NCI-H1092 treated with DMSO at 0.1 percent for 48 hours (cell line): ENCODE results near the gene CPAMD8.

Experiments
- DNase-seq: peaks from one replicate; lab custom pipeline; 2025; lab: John Stamatoyannopoulos, UW

CPAMD8 gene

DNA sequence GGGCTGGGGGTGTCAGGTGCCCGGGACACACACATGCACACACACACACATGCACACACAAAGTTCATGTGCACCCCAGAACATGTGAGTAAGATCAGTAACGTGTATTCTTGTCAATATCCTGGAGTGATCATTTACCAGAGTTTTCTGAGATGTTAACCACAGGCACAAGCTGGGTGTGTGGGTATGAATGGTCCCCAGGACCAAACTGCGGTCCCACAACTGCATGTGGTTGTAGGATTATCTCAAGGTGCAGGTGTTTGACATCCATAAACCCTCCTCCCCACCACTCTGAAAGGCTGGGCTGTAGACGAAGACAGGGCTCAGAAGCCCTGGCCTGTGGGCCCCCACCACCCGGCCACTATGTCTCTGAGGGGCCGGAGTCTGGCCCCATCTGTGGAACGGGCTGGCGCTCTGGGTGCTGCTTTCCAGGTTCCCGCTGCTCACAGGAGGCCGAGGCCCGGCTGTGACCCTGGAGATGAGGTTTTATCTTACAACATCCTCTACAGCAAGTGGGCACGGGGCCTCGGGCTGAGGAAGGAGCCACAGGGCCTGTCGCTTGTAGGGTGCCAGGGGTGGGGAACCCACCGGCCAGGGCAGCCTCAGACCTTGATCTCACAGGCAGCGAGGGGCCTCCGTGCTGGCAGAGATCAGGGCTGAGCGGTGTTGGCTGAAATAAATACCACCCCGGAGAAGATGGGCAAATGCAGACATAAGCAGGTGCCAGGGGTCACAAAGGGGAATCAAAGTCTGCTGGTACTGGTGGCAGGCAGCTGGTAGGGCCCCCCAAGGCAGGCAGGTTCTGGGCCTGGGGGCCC is 133.5 kb downstream of the CPAMD8 start:
- no peak for DNase-seq

DNA sequence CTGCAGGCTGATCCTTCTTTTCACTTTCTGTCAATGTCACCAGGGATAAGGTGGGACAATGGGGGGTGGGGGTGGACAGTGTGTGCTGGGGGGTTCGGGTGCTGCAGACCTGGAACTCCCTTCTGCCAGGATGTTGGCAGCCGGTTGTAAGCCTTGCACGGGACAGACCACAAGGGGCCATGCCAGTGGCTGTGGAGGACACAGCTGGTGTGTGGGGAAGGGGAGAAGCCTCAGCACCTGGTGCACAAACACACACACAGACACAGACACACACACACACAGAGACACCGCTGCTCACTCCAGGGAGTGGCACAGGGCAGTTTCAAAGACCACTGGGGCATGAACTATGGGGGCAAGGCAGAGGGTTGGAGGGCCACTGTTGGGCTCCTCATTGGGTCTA is 134.2 kb downstream of the CPAMD8 start:
- DNase-seq = no peak

GRCh38 chr19:16891696-16892382 is 134.8 kb downstream of the CPAMD8 start:
- DNase-seq = no peak

DNA sequence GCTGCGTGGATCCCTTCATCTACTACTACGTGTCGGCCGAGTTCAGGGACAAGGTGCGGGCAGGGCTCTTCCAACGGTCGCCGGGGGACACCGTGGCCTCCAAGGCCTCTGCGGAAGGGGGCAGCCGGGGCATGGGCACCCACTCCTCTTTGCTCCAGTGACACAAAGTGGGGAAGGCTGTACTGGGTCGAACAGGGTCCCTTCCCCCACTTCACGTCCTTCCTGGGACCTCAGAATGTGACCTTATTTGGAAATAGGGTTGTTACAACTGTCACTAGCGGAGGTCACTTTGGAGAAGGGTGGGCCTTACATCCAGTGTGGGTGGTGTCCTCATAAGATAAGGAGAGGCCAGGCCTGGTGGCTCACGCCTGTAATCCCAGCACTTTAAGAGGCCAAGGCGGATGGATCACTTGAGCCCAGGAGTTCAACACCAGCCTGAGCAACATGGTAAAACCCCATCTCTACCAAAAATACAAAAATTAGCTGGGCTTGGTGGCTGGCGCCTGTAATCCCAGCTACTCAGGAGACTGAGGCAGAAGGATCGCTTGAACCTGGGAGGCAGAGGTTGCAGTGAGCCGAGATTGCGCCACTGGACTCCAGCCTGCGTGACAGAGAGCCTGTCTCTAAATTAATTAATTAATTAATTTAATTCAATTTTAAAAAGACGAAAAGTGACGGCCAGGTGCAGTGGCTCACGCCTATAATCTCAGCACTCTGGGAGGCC is 136.0 kb downstream of the CPAMD8 start:
- no peak for DNase-seq

- no peak for DNase-seq
Measured at GRCh38 chr19:16889883-16890460, 136.6 kb downstream of the CPAMD8 start.

DNA sequence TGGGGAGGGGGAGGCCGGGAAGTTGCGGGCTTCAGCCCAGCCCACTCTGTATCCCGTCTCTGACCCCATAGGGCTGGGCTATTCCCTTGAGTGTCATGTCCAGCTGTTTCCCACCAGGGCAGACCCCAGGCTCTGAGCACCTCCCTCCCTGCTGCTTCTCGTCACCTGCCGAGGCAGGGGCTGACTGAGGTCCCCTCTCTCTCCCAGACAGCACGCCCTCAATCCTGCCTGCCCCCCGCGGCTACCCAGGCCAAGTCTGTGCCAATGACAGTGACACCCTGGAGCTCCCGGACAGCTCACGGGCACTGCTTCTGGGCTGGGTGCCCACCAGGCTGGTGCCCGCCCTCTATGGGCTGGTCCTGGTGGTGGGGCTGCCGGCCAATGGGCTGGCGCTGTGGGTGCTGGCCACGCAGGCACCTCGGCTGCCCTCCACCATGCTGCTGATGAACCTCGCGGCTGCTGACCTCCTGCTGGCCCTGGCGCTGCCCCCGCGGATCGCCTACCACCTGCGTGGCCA is 137.2 kb downstream of the CPAMD8 start:
- peak; percentile 33 for DNase-seq

DNA sequence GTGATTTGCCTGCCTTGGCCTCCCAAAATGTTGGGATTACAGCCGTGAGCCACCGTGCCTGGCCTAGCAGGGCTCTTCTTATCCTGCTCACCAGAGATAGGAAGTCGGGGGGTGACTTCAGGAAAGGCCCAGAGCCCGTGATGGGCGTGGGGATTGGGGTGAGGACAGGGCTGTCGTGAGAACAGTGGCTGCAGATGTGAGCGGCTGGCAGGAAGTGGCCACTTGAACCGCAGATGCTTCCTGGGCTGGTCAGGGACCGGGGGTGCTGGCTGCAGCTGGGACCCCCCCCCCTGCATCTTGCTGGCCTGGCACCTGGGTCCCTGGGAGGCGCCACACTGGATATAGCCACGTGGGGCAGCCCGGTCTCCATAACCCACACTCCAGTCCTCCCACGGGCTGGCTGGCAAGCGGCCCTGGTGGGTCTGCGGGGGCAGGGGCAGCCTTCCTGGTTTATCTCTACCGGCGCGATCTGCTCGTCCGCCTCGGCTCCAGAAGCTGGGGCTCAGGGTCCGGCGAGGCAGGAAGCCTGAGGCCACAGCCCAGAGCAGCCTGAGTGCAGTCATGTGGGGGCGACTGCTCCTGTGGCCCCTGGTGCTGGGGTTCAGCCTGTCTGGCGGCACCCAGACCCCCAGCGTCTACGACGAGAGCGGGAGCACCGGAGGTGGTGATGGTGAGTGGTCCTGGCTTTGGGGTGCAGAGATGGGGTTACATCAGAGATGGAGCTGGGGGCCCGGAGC is 137.8 kb downstream of the CPAMD8 start, which contains the start of gene F2RL3:
Gene F2RL3, plus strand, starts transcription at position 371 of the 737 bp plus-strand sequence. Its CDS starts 191 bp downstream, at position 562.
- DNase-seq = no peak

DNA sequence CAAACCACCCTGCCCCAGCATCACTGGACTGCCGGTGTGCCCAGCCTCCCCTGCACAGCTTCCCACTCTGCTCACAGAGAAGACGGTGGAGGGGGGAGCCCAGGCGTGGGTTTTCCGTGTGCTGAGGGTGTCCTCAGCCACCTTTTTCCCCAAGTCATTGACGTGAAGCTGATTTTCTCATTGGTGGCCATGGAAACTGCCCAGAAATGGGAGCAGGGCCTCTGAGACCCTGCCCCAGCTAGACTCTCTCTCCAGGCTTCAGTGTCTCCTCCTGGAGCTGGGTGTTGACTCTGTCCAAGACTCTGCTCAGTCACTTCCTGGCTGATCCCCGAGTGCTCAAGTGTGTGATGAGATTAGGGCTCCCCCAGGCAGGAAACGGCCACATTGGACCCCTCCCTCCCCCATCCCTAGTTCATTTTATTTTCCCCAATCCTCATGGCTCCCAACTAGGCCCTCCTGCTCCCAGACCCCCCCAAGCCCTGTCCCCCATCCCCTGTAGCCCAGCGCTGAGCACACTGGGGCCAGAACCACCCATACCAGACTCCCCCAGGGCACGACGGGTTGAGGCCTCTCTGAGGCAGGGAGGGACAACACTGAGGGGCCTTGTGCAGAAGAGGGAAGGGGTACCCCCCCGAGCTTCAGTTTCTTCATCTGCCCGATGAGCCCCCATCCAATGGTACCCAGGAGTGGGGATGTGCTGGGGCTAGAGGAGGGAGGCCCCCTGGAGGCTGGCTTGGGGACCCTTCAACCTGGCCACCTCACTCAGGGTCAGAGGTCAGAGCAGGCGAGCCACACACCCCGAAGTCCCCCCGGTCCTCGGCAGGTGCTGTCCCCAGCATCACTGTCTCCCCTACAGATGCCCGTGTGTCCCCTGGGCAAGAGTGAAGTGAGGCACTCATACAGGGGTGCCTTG is 139.0 kb downstream of the CPAMD8 start:
- DNase-seq = no peak

DNA sequence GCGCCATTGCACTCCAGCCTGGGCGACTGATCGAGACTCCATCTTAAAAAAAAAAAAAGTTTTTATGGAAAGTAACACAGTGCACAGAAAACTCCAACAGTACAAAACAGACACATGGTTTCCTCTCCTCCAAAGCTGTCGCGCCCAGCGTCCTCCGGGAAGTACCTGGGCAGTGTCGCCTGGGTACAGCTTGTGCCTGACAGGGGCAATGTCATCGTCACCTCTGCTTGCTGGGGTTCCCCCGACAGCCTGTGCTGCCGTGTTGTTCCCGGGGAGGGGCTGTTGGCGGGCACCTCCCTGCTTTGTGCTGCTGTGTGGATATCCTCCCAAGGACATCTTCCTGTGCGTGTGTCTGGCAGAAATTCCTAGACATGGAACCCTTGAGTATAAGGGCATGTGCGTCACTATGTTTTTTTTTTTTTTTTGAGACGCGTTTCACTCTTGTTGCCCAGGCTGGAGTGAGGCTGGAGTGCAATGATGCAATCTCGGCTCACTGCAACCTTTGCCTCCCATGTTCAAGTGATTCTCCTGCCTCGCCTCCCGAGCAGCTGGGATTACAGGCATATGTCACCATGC is 140.2 kb downstream of the CPAMD8 start:
- DNase-seq = no peak

DNA sequence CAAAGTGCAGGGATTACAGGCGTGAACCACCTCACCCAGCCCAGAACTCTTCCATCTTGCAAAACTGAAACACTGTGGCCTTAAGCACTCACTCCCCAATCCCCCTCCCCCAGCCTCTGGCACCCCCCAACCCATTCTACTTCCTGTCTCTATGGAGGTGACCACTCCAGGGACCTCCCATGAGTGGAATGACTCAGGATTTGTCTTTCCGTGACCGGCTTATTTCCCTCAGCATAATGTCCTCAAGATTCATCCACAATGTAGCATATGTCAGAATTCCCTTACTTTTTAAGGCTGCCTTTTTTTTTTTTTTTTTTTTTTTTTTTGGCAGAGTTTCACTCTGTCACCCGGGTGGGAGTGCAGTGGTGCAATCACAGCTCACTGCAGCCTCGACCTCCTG is 141.4 kb downstream of the CPAMD8 start:
- DNase-seq = no peak

- no peak for DNase-seq
Measured at GRCh38 chr19:16883522-16883921, 143.1 kb downstream of the CPAMD8 start.

DNA sequence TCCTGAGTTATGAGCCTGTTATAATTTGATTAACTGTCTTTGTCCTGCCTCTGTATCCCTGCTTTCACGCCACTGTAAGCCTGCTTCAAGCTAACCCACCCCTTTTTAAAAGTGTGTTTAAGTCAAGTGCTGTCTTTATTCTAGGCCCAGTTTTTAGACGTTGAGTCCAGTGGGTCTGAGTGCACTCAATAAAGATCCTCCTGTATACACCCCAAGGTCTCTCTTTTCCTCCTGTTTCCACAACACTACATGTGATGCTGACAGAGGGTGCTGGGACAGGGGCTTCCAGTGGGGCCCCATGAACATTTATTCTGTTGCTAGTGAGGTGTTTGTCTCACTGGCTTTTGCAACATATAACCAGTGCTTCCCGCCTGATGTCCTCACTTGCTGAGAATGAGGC is 144.5 kb downstream of the CPAMD8 start:
- no peak for DNase-seq

- DNase-seq = no peak
Measured at GRCh38 chr19:16880884-16881554, 145.6 kb downstream of the CPAMD8 start.

DNA sequence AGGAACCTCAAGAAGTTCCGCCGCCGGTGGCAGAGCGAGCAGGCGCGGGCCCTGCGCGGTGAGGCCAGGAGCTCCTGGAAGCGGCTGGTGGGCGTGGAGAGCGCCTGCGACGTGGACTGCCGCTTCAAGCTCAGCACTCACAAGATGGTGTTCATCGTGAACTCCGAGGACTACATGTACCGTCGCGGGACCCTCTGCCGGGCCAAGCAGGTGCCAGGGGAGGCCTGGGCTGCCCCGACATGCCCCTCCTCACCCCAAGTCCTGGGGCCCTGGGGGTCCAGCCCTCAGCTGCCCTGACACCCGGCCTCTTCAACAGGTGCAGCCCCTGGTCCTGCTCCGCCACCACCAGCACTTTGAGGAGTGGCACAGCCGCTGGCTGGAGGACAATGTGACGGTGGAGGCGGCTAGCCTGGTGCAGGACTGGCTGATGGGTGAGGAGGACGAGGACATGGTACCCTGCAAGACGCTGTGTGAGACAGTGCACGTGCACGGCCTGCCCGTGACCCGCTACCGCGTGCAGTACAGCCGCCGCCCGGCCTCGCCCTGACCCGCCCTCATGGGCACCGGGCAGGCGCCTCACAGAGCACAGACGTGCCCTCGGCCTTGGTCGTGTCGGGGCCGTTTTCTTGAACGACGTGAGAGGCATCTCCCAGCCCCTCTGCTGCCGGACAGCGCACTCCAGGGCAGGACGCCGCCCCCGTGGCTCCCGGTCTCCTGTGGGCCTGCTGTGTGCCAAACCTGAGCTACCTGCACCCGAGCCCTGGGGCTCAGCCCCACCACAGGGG is 148.2 kb downstream of the CPAMD8 start:
- DNase-seq = no peak

DNA sequence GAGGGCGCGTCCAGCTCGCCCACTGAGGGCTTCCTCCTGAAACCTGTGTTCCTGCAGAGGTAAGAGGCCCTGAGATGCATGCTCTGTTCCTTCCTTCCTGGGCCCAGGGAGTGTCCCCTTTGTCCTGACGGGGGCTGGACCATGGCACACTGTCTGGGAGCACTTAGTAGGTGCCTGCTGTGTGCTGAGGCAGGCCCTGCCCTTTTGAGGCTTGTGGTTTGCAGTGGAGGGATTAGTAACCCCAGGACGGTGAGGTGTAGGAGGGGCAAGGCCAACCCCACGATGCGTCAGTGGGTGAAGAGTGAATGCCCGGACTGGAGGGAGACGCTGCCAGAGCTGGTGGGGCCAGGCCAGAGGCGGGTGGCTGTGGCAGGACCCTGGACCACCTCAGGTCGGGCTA is 149.0 kb downstream of the CPAMD8 start:
- DNase-seq = no peak

- DNase-seq = no peak
Measured at GRCh38 chr19:16876904-16877361, 149.7 kb downstream of the CPAMD8 start.

DNA sequence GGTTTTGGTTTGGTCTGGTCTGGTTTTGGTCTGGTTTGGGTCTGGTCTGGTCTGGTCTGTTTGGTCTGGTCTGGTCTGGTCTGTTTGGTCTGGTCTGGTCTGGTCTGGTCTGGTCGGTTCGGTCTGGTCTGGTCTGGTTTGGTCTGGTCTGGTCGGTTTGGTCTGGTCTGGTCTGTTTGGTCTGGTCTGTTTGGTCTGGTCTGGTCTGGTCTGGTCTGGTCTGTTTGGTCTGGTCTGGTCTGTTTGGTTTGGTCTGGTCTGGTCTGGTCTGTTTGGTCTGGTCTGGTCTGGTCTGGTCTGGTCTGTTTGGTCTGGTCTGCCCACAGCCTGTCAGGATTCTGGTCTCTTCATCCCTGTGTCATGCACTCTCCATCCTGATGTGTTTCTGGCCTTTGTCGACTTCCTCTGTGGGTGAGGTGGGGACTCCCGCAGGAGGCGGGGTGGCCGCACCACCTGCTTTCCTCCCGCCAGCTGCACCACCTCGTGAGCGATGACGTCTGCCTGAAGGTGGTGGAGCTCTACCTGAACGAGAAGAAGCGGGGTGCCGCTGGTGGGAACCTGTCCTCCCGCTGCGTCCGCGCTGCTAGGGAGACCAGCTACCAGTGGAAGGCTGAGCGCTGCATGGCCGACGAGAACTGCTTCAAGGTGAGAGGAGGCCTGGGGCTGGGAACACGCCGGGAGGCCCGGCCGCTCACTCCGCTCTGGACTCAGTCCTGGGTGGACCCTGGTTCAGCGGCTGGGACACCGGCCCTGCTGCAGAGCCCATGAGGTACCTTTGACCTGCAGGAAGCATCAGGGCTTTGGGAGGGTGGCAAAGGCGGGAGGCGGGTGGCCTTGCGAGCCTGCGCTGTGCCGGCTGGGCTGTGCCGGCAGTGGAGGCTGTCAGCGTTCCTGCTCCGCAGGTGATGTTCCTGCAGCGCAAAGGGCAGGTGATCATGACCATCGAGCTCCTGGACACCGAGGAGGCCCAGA is 150.7 kb downstream of the CPAMD8 start:
- DNase-seq = no peak
